NK-92 treated with Interleukin-12 subunit alpha and Interleukin-12 subunit beta, amount 100 ng/mL, for 24 hours (cell line): ENCODE results near the gene PNKP.

Experiments used
- DNase-seq: peaks from one replicate; lab custom pipeline; 2025; lab: John Stamatoyannopoulos, UW

The PNKP gene

GRCh38 chr19:49818649-49819370 lies 48.6 kb downstream of the PNKP start:
- no peak for DNase-seq

GRCh38 chr19:49817964-49818648 lies 49.3 kb downstream of the PNKP start, which contains the start of gene MED25:
Gene MED25, plus strand, starts transcription at chr19:49818289. Its CDS starts 53 bp downstream, at chr19:49818342.
- peak; percentile 78 for DNase-seq

- DNase-seq = no peak
Observed at GRCh38 chr19:49816590-49816989, 50.8 kb downstream of the PNKP start.

GRCh38 chr19:49814010-49814409 lies 53.4 kb downstream of the PNKP start:
- DNase-seq = no peak

- peak; percentile 91 for DNase-seq
Observed at GRCh38 chr19:49812997-49813861, 54.1 kb downstream of the PNKP start, which contains the start of gene FUZ. Gene FUZ, minus strand, starts transcription at chr19:49813292. Its CDS starts 186 bp downstream, at chr19:49813106.

- no peak for DNase-seq
Observed at GRCh38 chr19:49812452-49812996, 54.9 kb downstream of the PNKP start.

- no peak for DNase-seq
Observed at GRCh38 chr19:49811328-49811727, 56.0 kb downstream of the PNKP start.
